Parathyroid adenoma (tissue), 2 donors: Measurements from ENCODE around the gene JAK1.

Experiments
- H2AFZ ChIP-seq: fragments of 300-600 bp; sonication (generic); one replicate; pipeline ENCODE4 v1.7.0; 2017; ENCODE audit warnings: antibody characterized with exemption, mild to moderate bottlenecking
- H3K27ac ChIP-seq: fragments of 300-600 bp; sonication (generic); one replicate; pipeline ENCODE4 v1.7.0; 2017
- H3K27me3 ChIP-seq: fragments of 300-600 bp; sonication (generic); one replicate; pipeline ENCODE4 v1.7.0; 2017; ENCODE audit warnings: low read length; ENCODE audit not compliant: control insufficient read depth, insufficient read depth
- H3K36me3 ChIP-seq: fragments of 300-600 bp; sonication (generic); one replicate; pipeline ENCODE4 v1.7.0; 2017; ENCODE audit warnings: low read length; ENCODE audit not compliant: control insufficient read depth, insufficient read depth
- H3K4me1 ChIP-seq: fragments of 300-600 bp; sonication (generic); one replicate; pipeline ENCODE4 v1.7.0; 2017; ENCODE audit warnings: control low read depth
- H3K4me2 ChIP-seq: fragments of 300-600 bp; sonication (generic); one replicate; pipeline ENCODE4 v1.7.0; 2017; ENCODE audit warnings: low read length
- H3K4me3 ChIP-seq: fragments of 300-600 bp; sonication (generic); one replicate; pipeline ENCODE4 v1.7.0; 2017; ENCODE audit warnings: low read depth, low read length
- H3K79me2 ChIP-seq: fragments of 300-600 bp; sonication (generic); one replicate; pipeline ENCODE4 v1.7.0; 2017; ENCODE audit warnings: control low read depth
- H3K9ac ChIP-seq: fragments of 300-600 bp; sonication (generic); one replicate; pipeline ENCODE4 v1.7.0; 2017; ENCODE audit warnings: mild to moderate bottlenecking
- H3K9me3 ChIP-seq: fragments of 300-600 bp; sonication (generic); one replicate; pipeline ENCODE4 v1.7.0; 2017; ENCODE audit warnings: low read length; ENCODE audit not compliant: control insufficient read depth
- TF ChIP-seq, protein P1 (sequence below): fragments of 300-600 bp; sonication (generic); IDR thresholded peaks from one replicate; pipeline ENCODE4 v1.7.0; 2017; ENCODE audit warnings: antibody characterized with exemption, mild to moderate bottlenecking
- donor health status: primary hyperparathyroidism.

The JAK1 gene

DNA sequence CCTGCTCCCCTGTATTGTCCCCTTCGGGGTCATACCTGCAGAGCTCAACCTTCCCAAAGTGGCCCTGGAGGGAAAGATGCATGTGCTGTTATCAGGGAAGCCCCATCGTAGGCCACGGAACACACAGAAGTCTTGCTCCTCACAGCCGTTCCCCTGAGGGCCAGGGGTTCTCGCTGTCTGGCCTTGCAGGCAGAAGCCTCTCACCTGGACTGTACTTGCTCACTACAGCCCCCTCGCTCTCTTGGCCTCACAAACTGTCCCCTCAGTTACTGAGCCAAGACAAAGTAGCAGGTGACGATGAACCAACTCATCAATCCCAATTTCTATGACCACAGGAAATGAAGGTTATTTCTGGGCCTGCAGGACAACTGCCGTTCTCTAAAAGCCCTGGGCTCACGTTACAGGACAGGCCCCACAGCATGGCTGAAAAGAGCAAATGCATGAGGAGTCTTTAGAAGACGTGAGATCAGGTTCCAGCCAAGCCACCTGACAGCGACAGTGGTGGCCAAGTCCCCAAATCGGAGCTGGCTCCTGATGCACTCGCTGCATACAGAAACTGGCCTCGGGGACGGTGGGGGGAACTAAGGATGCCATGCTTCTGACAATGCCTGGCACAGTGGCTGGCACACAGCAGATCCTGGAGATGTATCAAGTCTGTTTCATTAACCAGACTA, 126.5 kb downstream of the JAK1 start:
- Histone ChIP-seq H3K36me3 (no peaks in the 10 kb centered on the region), H3K79me2 (no peaks in the 10 kb centered on the region), H3K27ac (no peak overlapping the region), H2AFZ (no peak overlapping the region), H3K9ac (no peak overlapping the region), H3K4me3 (no peak overlapping the region), H3K9me3 (no peaks in the 10 kb centered on the region), H3K4me2 (no peak overlapping the region), H3K27me3 (no peaks in the 10 kb centered on the region), H3K4me1 (peaks cover under 1% of the 10 kb centered on the region)
- TF ChIP-seq, protein P1, sequence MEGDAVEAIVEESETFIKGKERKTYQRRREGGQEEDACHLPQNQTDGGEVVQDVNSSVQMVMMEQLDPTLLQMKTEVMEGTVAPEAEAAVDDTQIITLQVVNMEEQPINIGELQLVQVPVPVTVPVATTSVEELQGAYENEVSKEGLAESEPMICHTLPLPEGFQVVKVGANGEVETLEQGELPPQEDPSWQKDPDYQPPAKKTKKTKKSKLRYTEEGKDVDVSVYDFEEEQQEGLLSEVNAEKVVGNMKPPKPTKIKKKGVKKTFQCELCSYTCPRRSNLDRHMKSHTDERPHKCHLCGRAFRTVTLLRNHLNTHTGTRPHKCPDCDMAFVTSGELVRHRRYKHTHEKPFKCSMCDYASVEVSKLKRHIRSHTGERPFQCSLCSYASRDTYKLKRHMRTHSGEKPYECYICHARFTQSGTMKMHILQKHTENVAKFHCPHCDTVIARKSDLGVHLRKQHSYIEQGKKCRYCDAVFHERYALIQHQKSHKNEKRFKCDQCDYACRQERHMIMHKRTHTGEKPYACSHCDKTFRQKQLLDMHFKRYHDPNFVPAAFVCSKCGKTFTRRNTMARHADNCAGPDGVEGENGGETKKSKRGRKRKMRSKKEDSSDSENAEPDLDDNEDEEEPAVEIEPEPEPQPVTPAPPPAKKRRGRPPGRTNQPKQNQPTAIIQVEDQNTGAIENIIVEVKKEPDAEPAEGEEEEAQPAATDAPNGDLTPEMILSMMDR: no peak

DNA sequence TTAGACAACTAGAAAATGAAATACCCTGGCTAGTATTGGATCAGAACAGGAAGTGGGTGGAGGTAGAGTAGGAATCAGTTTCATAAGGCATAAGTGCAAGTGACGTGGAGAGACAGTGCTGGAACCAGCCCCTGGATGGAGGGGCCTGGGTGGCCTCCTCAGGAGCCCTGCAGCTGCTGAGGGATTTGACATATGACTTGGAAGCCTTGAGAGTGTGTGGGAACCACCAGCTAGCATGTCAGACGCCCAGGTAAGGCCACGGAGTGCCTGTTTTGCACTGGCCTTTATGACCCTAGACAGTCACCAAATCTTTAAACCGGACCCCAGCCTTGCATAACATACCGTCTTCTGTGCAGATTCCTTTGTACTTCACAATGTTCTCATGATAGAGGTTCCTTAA, 127.1 kb downstream of the JAK1 start:
- H3K4me3 ChIP-seq: no peak overlapping the region
- H3K4me1 ChIP-seq: no peaks in the 10 kb centered on the region
- no peaks in the 10 kb centered on the region for H3K79me2 ChIP-seq
- no peak overlapping the region for H3K9ac ChIP-seq
- no peaks in the 10 kb centered on the region for H3K9me3 ChIP-seq
- H3K27ac ChIP-seq: no peak overlapping the region
- H3K36me3 ChIP-seq: no peaks in the 10 kb centered on the region
- no peak overlapping the region for H2AFZ ChIP-seq
- no peak overlapping the region for H3K4me2 ChIP-seq
- TF ChIP-seq, protein P1: no peak
- no peaks in the 10 kb centered on the region for H3K27me3 ChIP-seq

DNA sequence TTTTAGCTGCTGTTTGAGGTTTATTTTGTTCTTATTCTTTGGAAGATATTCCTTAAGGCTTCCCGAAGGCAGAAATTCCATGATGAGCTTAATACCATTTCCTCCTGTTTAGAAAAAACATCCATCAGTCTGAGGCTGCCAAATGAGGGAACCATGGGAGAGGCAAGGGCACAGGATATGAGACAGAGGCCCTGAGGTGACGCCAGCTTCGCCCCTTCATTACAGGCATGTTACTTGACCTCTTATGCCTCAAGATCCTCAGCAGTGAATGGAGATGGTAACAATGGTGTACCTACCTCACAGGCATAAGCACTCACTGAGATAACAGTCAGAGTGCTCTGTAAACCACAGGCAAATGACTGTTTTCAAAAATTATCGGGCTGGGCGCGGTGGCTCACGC, 127.9 kb downstream of the JAK1 start:
- no peaks in the 10 kb centered on the region for H3K36me3 ChIP-seq
- H3K4me1 ChIP-seq: no peaks in the 10 kb centered on the region

DNA sequence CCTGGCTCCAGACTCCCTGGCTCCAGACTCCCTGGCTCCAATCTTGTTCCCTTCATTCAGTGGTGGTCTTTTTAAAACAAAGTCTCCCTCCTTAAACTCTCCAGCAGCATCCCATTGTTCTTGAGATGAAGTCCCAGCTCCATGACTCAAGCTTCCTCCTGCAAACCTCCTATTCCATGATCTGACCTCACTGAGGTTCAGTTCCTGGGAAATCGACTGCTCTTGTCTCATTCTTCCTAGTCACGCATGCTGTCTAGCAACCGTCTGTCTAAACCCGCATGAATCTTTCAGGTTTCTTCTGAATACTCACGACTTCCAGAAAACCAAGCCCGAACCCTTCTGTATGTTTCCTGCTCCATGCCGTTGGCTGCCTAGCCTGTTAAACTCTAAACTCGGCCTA, 129.5 kb downstream of the JAK1 start:
- Histone ChIP-seq H3K4me1 (no peaks in the 10 kb centered on the region), H3K79me2 (no peaks in the 10 kb centered on the region), H3K9me3 (no peaks in the 10 kb centered on the region), H3K27me3 (no peaks in the 10 kb centered on the region), H3K9ac (no peak overlapping the region), H3K4me2 (no peak overlapping the region), H3K4me3 (no peak overlapping the region), H3K27ac (no peak overlapping the region), H2AFZ (no peak overlapping the region), H3K36me3 (no peaks in the 10 kb centered on the region)
- TF ChIP-seq, protein P1: no peak

More for the DNA sequence above, 127.9 kb downstream of the JAK1 start:
- no peak overlapping the region for H3K27ac ChIP-seq
- H3K9me3 ChIP-seq: no peaks in the 10 kb centered on the region
- no peak overlapping the region for H3K4me2 ChIP-seq
- H3K79me2 ChIP-seq: no peaks in the 10 kb centered on the region
- H2AFZ ChIP-seq: no peak overlapping the region
- H3K27me3 ChIP-seq: no peaks in the 10 kb centered on the region
- no peak overlapping the region for H3K4me3 ChIP-seq
- H3K9ac ChIP-seq: no peak overlapping the region
- TF ChIP-seq, protein P1: no peak

DNA sequence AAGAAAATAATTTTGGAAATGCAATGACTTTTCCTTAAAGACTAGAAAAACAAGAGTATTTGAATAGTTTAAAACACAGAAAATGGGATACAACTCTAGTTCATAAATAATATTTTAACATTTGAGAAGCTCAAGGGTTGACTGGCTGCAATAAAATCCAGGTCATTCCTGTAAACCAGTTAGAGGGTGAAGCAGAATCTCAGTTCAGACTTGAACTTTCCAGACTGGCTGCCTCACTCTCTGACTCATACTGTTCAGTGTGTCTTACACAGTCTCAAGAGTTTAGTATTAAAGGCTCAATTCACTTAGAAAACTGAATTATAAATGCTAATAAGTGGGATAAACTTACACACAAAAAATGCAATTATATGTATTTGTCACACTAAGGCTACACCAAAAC, 131.6 kb downstream of the JAK1 start:
- TF ChIP-seq, protein P1: no peak
- H3K79me2 ChIP-seq: no peaks in the 10 kb centered on the region
- no peak overlapping the region for H3K9ac ChIP-seq
- H3K9me3 ChIP-seq: no peaks in the 10 kb centered on the region
- no peaks in the 10 kb centered on the region for H3K36me3 ChIP-seq
- H3K4me1 ChIP-seq: no peaks in the 10 kb centered on the region
- no peak overlapping the region for H3K27ac ChIP-seq
- no peaks in the 10 kb centered on the region for H3K27me3 ChIP-seq
- no peak overlapping the region for H2AFZ ChIP-seq
- no peak overlapping the region for H3K4me2 ChIP-seq
- no peak overlapping the region for H3K4me3 ChIP-seq
